HepG2 (cell line): ENCODE data around the gene TRIM2. TPM values are rescaled to one million over a fixed set of nuclear protein-coding genes. Genes with fewer than 3 reads are reported as not detected.

Experiments used
- ATAC-seq: fragments of 200-7000 bp; cut with Tn5 transposase; 3 replicates; pipeline ENCODE4 v1.9.1; 2020; ENCODE audit warnings: mild to moderate bottlenecking, moderate library complexity
- BruUV-seq: library from RNA; stranded (reverse); fragments of 400-500 nt; replicated peaks from 2 replicates; lab custom pipeline; 2021; lab: Mats Ljungman, UMichigan
- CTCF ChIA-PET: fragments of 300-600 bp; formaldehyde crosslinking; extraction: SDS; loops from one replicate; lab custom pipeline; 2021; ENCODE audit warnings: low total read pairs, inconsistent platforms, low intra/inter-chr PET ratio; lab: Yijun Ruan, JAX
- POLR2A ChIA-PET: fragments of 350-600 bp; sonication (Branson Sonifier 250); formaldehyde crosslinking; loops from one replicate; lab custom pipeline; 2020; ENCODE audit warnings: antibody characterized with exemption, inconsistent platforms; lab: Yijun Ruan, JAX
- DNase-seq: peaks from one replicate; pipeline ENCODE4 v3.0.0-alpha.2; 2015; ENCODE audit warnings: low spot score
- FAIRE-seq: peaks from 3 replicates; lab custom pipeline; 2011; peaks lifted over from hg19 to GRCh38; lab: Jason Lieb, UNC
- H2AFZ ChIP-seq: one replicate; pipeline ENCODE4 v1.6.1; 2011; ENCODE audit warnings: low read length, inconsistent platforms
- H3K27ac ChIP-seq: fragments of 300-600 bp; 3 replicates; pipeline ENCODE4 v1.8.0; 2011; ENCODE audit warnings: mixed run types, mild to moderate bottlenecking, mixed read lengths, low read length, inconsistent platforms; ENCODE audit not compliant: insufficient read depth; ENCODE audit errors: extremely low read length
- H3K27me3 ChIP-seq, 2 experiments: fragments of 200-600 bp in 1 of 2; 2 replicates in 1 of 2; 3 replicates in 1 of 2; pipeline versions ENCODE4 v1.6.0 to v1.8.0; 2011; ENCODE audit warnings: low read length in 2 of 2, mild to moderate bottlenecking in 2 of 2, moderate library complexity in 2 of 2, inconsistent platforms in 1 of 2; ENCODE audit not compliant: insufficient read depth in 2 of 2, control insufficient read depth in 1 of 2
- H3K36me3 ChIP-seq, 2 experiments: fragments of 200-600 bp in 1 of 2; replicated peaks in 1 of 2; 2 replicates in 1 of 2; 3 replicates in 1 of 2; pipeline versions ENCODE4 v1.5.1 to v1.8.0; 2011; ENCODE audit warnings: low read length in 2 of 2, inconsistent platforms in 1 of 2; ENCODE audit not compliant: insufficient read depth in 2 of 2, control insufficient read depth in 1 of 2
- H3K4me1 ChIP-seq: 2 replicates; pipeline ENCODE4 v1.5.1; 2012; ENCODE audit warnings: low read length, inconsistent platforms; ENCODE audit not compliant: insufficient read depth
- H3K4me2 ChIP-seq: 2 replicates; pipeline ENCODE4 v1.6.0; 2011; ENCODE audit warnings: low read depth, low read length, inconsistent platforms
- H3K4me3 ChIP-seq, 3 experiments: fragments of 200-600 bp in 1 of 3; sonication (generic), shearing (Covaris generic) in 1 of 3; replicated peaks in 1 of 3; 2 replicates each; pipeline ENCODE4 v1.5.1; 2011 to 2016; ENCODE audit warnings: low read length in 3 of 3, inconsistent platforms in 2 of 3, low read depth in 2 of 3, mild to moderate bottlenecking in 2 of 3, control low read depth in 1 of 3, mixed read lengths in 1 of 3; ENCODE audit not compliant: insufficient read depth in 1 of 3
- H3K79me2 ChIP-seq: one replicate; pipeline ENCODE4 v1.6.1; 2011; ENCODE audit warnings: low read length, inconsistent platforms; ENCODE audit not compliant: insufficient read depth
- H3K9ac ChIP-seq: 2 replicates; pipeline ENCODE4 v1.6.0; 2011; ENCODE audit warnings: mild to moderate bottlenecking, low read depth, low read length, inconsistent platforms; ENCODE audit not compliant: insufficient read depth
- H3K9me3 ChIP-seq: 2 replicates; pipeline ENCODE4 v1.5.1; 2012; ENCODE audit warnings: mild to moderate bottlenecking, low read length
- H4K20me1 ChIP-seq: 2 replicates; pipeline ENCODE4 v1.6.0; 2011; ENCODE audit warnings: inconsistent platforms, mild to moderate bottlenecking, low read length, moderate library complexity; ENCODE audit not compliant: insufficient read depth
- DR1 ChIP-seq: sonication (generic); formaldehyde crosslinking; IDR thresholded peaks from 2 replicates; pipeline ENCODE4 v1.8.0; 2021; ENCODE audit warnings: mild to moderate bottlenecking, missing genetic modification reagents, inconsistent platforms
- JUND ChIP-seq: sonication (generic); formaldehyde crosslinking; IDR thresholded peaks from 2 replicates; pipeline ENCODE4 v1.8.0; 2022; ENCODE audit warnings: mild to moderate bottlenecking, missing genetic modification reagents
- NR3C1 ChIP-seq: sonication (generic); formaldehyde crosslinking; IDR thresholded peaks from 2 replicates; pipeline ENCODE4 v1.4.0; 2020; ENCODE audit warnings: missing genetic modification reagents
- NRL ChIP-seq: sonication (generic); formaldehyde crosslinking; IDR thresholded peaks from 2 replicates; pipeline ENCODE4 v1.5.0; 2020; ENCODE audit warnings: missing genetic modification reagents, mild to moderate bottlenecking, moderate library complexity, borderline replicate concordance
- TMF1 ChIP-seq: sonication (generic); formaldehyde crosslinking; IDR thresholded peaks from 2 replicates; pipeline ENCODE4 v1.8.1; 2022; ENCODE audit warnings: low read depth, missing genetic modification reagents
- ZFP36L2 ChIP-seq: sonication (generic); formaldehyde crosslinking; IDR thresholded peaks from 2 replicates; pipeline ENCODE4 v1.4.0; 2020; ENCODE audit warnings: missing genetic modification reagents
- ZFY ChIP-seq: sonication (generic); formaldehyde crosslinking; IDR thresholded peaks from 2 replicates; pipeline ENCODE4 v1.4.0; 2020; ENCODE audit warnings: missing genetic modification reagents
- ZNF274 ChIP-seq: sonication (generic); formaldehyde crosslinking; IDR thresholded peaks from 2 replicates; pipeline ENCODE4 v1.5.1; 2020; ENCODE audit warnings: mild to moderate bottlenecking, missing genetic modification reagents
- ZNF441 ChIP-seq: sonication (generic); formaldehyde crosslinking; IDR thresholded peaks from 2 replicates; pipeline ENCODE4 v1.7.0; 2021; ENCODE audit warnings: missing genetic modification reagents, borderline replicate concordance
- ZNF598 ChIP-seq: sonication (generic); formaldehyde crosslinking; IDR thresholded peaks from 2 replicates; pipeline ENCODE4 v1.5.1; 2020; ENCODE audit warnings: mild to moderate bottlenecking, missing genetic modification reagents, borderline replicate concordance
- ZNF747 ChIP-seq: sonication (generic); formaldehyde crosslinking; IDR thresholded peaks from 2 replicates; pipeline ENCODE4 v1.8.1; 2023; ENCODE audit warnings: missing genetic modification reagents, mild to moderate bottlenecking, borderline replicate concordance
- WGBS: methylation state at CpG from one replicate; pipeline ENCODE4 v1.1.6; 2017; ENCODE audit warnings: low lambda C conversion rate; 5-methylcytosine and 5-hydroxymethylcytosine counted together
- in situ Hi-C: cut with HindIII; loops from 2 replicates; pipeline ENCODE4 v1.10.0; 2017; ENCODE audit warnings: low pct_unique_long_range_greater_than_20kb; ENCODE audit not compliant: extremely low pct_ligation_motif_present
- intact Hi-C: fragments of 100-400 bp; cut with micrococcal nuclease; formaldehyde crosslinking; loops from one replicate; pipeline ENCODE4 v1.10.0; 2022; ENCODE audit not compliant: unreplicated experiment
- polyA plus RNA-seq, 8 experiments: library from polyadenylated mRNA; depleted of rRNA in 3 of 8; stranded (reverse) in 7 of 8; unstranded in 1 of 8; fragments of >200 nt; fragmentation: Illumina TruSeq in 4 of 8; extraction: Trizol in 4 of 8; gene quantifications; 2 replicates each; pipeline versions ENCODE4 v1.2.1 to v1.2.3, GENCODE V29; 2011 to 2016; ENCODE audit warnings: low read depth in 4 of 8, missing spikeins in 1 of 8, mixed read lengths in 1 of 8; ENCODE audit not compliant: insufficient read depth in 1 of 8
- total RNA-seq, 5 experiments: library from RNA; depleted of rRNA; stranded (reverse); fragments of >200 nt; fragmentation: Illumina TruSeq; extraction: Trizol; gene quantifications; 2 replicates each; pipeline ENCODE4 v1.2.3, GENCODE V29; 2016; ENCODE audit warnings: low read depth in 1 of 5
- TF ChIP-seq, protein P1 (sequence below), 2 experiments: sonication (generic) in 1 of 2; formaldehyde crosslinking in 1 of 2; IDR thresholded peaks; 2 replicates each; pipeline versions ENCODE4 v1.4.0 to v1.6.1; 2016 to 2020; ENCODE audit warnings: borderline replicate concordance in 1 of 2, low read depth in 1 of 2, mild to moderate bottlenecking in 1 of 2, missing genetic modification reagents in 1 of 2
- TF ChIP-seq, protein P2 (sequence below): sonication (generic); formaldehyde crosslinking; IDR thresholded peaks from 2 replicates; pipeline ENCODE4 v1.4.0; 2020; ENCODE audit warnings: mild to moderate bottlenecking, missing genetic modification reagents

Gene TRIM2
- total and polyA plus RNA-seq, 2 of the 13 experiments (the other 11 are each of a cell fraction or from before 2014, with no cell fraction given): 2.1 to 4.2 TPM

DNA sequence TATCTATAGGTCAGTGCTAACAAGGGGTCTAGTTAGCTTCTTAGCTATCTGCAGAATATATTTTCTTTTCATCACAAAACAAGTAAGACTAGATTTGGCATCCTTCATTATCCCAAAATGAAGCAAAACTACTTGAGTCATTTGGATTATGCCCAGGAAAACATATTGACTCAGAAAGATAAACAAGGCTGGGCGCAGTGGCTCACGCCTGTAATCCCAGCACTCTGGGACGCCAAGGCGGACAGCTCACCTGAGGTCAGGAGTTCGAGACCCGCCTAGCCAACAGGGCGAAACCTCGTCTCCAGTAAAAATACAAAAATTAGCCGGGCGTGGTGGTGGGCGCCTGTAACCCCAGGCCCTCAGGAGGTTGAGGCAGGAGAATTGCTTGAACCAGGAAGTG lies 122.3 kb downstream of the TRIM2 start (continued):
- TF ChIP-seq, protein P1, sequence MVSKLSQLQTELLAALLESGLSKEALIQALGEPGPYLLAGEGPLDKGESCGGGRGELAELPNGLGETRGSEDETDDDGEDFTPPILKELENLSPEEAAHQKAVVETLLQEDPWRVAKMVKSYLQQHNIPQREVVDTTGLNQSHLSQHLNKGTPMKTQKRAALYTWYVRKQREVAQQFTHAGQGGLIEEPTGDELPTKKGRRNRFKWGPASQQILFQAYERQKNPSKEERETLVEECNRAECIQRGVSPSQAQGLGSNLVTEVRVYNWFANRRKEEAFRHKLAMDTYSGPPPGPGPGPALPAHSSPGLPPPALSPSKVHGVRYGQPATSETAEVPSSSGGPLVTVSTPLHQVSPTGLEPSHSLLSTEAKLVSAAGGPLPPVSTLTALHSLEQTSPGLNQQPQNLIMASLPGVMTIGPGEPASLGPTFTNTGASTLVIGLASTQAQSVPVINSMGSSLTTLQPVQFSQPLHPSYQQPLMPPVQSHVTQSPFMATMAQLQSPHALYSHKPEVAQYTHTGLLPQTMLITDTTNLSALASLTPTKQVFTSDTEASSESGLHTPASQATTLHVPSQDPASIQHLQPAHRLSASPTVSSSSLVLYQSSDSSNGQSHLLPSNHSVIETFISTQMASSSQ (IDR thresholded peaks at IDR 0.05; ENCODE audit: low read depth): no peak
- TF ChIP-seq, protein P1 (CRISPR knock-in tag; IDR thresholded peaks at IDR 0.05; ENCODE audit: borderline replicate concordance): no peak

DNA sequence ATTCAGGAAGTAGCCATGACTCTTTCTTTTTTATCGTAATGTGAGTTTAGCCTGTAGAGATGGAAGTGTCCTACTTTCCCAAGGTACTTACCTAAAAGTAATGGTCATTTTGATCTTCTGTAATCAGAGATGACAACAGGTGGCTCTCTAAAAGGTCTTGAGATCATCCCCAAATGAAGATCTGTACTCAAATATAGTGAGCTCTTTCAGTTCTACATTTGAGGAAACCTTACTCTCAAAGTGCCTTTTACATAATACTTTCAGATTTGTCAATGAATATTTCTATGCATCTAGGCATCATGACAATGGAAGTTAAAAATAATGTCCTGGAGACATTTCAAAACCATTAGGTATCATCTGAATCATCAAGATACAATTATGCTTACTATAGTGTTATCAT lies 123.0 kb downstream of the TRIM2 start:
- Histone ChIP-seq H3K79me2 (no peaks in the 10 kb centered on the region), H2AFZ (no peak overlapping the region), H3K27ac (no peak overlapping the region), H3K9me3 (no peaks in the 10 kb centered on the region), H3K27me3 (no peaks in the 10 kb centered on the region), H3K4me3 (no peak overlapping the region), H3K4me1 (peaks cover 6% of the 10 kb centered on the region), H3K36me3 (no peaks in the 10 kb centered on the region), H3K4me2 (no peak overlapping the region), H3K9ac (no peak overlapping the region), H4K20me1 (no peaks in the 10 kb centered on the region)
- no peak for DNase-seq
- POLR2A ChIA-PET: no interaction called here
- no peak for ATAC-seq
- intact Hi-C loops (no loop called here), in situ Hi-C loops (no loop called here)
- TF ChIP-seq ZFP36L2 (CRISPR knock-in tag): no peak
- no peak for TF ChIP-seq ZNF598 (CRISPR knock-in tag)
- no peak for TF ChIP-seq NR3C1 (CRISPR knock-in tag)
- TF ChIP-seq DR1 (CRISPR knock-in tag): no peak
- no peak for TF ChIP-seq ZNF274 (CRISPR knock-in tag)
- TF ChIP-seq, protein P2, sequence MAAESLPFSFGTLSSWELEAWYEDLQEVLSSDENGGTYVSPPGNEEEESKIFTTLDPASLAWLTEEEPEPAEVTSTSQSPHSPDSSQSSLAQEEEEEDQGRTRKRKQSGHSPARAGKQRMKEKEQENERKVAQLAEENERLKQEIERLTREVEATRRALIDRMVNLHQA: no peak
- TF ChIP-seq ZFY (CRISPR knock-in tag): no peak
- TF ChIP-seq ZNF747 (CRISPR knock-in tag): no peak
- no peak for TF ChIP-seq JUND
- no peak for TF ChIP-seq TMF1 (CRISPR knock-in tag)
- TF ChIP-seq NRL: no peak
- TF ChIP-seq ZNF441 (CRISPR knock-in tag): no peak
- no peak for FAIRE-seq
- 93% methylated on average over 1 of the region's 1 CpG for WGBS
- CTCF ChIA-PET: no interaction called here
- no TSS peak for BruUV-seq
